Upper lobe of left lung (tissue), 6 donors: ENCODE data around the gene NR1H2. TPM values are rescaled to one million over a fixed set of nuclear protein-coding genes. Genes with fewer than 3 reads are reported as not detected.

Experiments
- ATAC-seq, 2 donors: fragments of 200-7000 bp; cut with Tn5 transposase; one replicate each; pipeline ENCODE4 v1.9.1; 2022; ENCODE audit warnings: mild to moderate bottlenecking in 2 of 2, moderate library complexity in 2 of 2; ENCODE audit not compliant: low FRiP score in 2 of 2
- DNase-seq, 2 donors: peaks; one replicate each; pipeline ENCODE4 v3.0.0-alpha.2; 2019 to 2020
- H3K27ac ChIP-seq, 4 donors: fragments of 200-600 bp; sonication (generic); one replicate each; pipeline ENCODE4 v1.5.1; 2016 to 2019
- H3K27me3 ChIP-seq, 4 donors: fragments of 200-600 bp; sonication (generic); one replicate each; pipeline ENCODE4 v1.5.1; 2017 to 2019
- H3K36me3 ChIP-seq, 4 donors: fragments of 200-600 bp; sonication (generic); one replicate each; pipeline ENCODE4 v1.5.1; 2016 to 2019
- H3K4me1 ChIP-seq, 4 donors: fragments of 200-600 bp; sonication (generic); one replicate each; pipeline ENCODE4 v1.5.1; 2018 to 2019
- H3K4me3 ChIP-seq, 4 donors: fragments of 200-600 bp; sonication (generic); one replicate each; pipeline ENCODE4 v1.5.1; 2017 to 2019; ENCODE audit warnings: mild to moderate bottlenecking in 2 of 4, moderate library complexity in 1 of 4
- H3K9me3 ChIP-seq, 4 donors: fragments of 200-600 bp; sonication (generic); one replicate each; pipeline ENCODE4 v1.5.1; 2018 to 2019
- CTCF ChIP-seq, 6 experiments: fragments of 450-650 bp in 4 of 6; fragments of 200-600 bp in 2 of 6; sonication (generic) in 2 of 6; IDR thresholded peaks; one replicate each; pipeline ENCODE4 v1.5.1; 2016 to 2019; ENCODE audit warnings: antibody characterized with exemption in 6 of 6
- EP300 ChIP-seq, 4 donors: sonication (generic); formaldehyde crosslinking; IDR thresholded peaks; one replicate each; pipeline ENCODE4 v1.5.1; 2017; ENCODE audit warnings: antibody characterized with exemption in 4 of 4, control low read depth in 2 of 4
- POLR2A ChIP-seq, 4 donors: fragments of 450-650 bp; IDR thresholded peaks; one replicate each; pipeline ENCODE4 v1.5.1; 2016 to 2017; ENCODE audit warnings: antibody characterized with exemption in 4 of 4, mild to moderate bottlenecking in 2 of 4
- POLR2AphosphoS5 ChIP-seq, 2 donors: sonication (generic); formaldehyde crosslinking; IDR thresholded peaks; one replicate each; pipeline ENCODE4 v1.5.1; 2017; ENCODE audit warnings: antibody characterized with exemption in 2 of 2
- WGBS, 2 donors: methylation state at CpG; one replicate each; pipeline ENCODE4 v1.1.5; 2017 to 2018; 5-methylcytosine and 5-hydroxymethylcytosine counted together
- total RNA-seq, 6 donors: library from RNA; depleted of rRNA in 4 of 6; stranded (reverse); fragments of >200 nt in 4 of 6; gene quantifications; one replicate each; pipeline versions ENCODE4 v1.1.0 to v1.2.1, GENCODE V29; 2016 to 2021
- donor health status: DM: no; HTN: no; CAD: no; lungs with moderate emphysema.
- donor health status: DM: no; HTN: yes; CAD: no; lungs with severe emphysema.

Gene NR1H2
- total RNA-seq, 6 donors from 2014 or later: 98.3 to 170 (median 123) TPM

GRCh38 chr19:50427318-50427925 is 51.2 kb downstream of the NR1H2 start:
- Histone ChIP-seq H3K4me1 (peaks cover 4 to 28% (median 18%) of the 10 kb centered on the region in 4 donors), H3K9me3 (no peaks in the 10 kb centered on the region), H3K4me3 (peak overlapping the region in 3 of 4 donors; percentile 21 to 31 (median 24)), H3K27me3 (no peaks in the 10 kb centered on the region), H3K27ac (peak overlapping the region in 2 of 4 donors; percentile 70 to 83), H3K36me3 (no peaks in the 10 kb centered on the region)
- 78 to 85% methylated on average over 26 of the region's 26 CpGs for WGBS, 2 donors
- no peak for TF ChIP-seq CTCF (IDR thresholded peaks at IDR 0.05)
- TF ChIP-seq POLR2AphosphoS5 (IDR thresholded peaks at IDR 0.05): no peak
- no peak for TF ChIP-seq EP300 (IDR thresholded peaks at IDR 0.05)
- TF ChIP-seq POLR2A (IDR thresholded peaks at IDR 0.05): no peak
- ATAC-seq (no peak), DNase-seq (no peak)

- DNase-seq: peak; percentile 95 to 96
- H3K36me3 ChIP-seq: no peaks in the 10 kb centered on the region
- peaks cover 9 to 32% (median 24%) of the 10 kb centered on the region in 4 donors for H3K4me1 ChIP-seq
- TF ChIP-seq POLR2A (IDR thresholded peaks at IDR 0.05): peak in 2 of 4 donors; percentile 26 to 84
- peak in 1 of 2 donors; percentile 57 for TF ChIP-seq POLR2AphosphoS5 (IDR thresholded peaks at IDR 0.05)
- TF ChIP-seq EP300 (IDR thresholded peaks at IDR 0.05): no peak
- H3K9me3 ChIP-seq: no peaks in the 10 kb centered on the region
- H3K4me3 ChIP-seq: peak overlapping the region in 3 of 4 donors; percentile 21 to 31 (median 24)
- 0 to 7% methylated on average over 4 to 38 of the region's 38 CpGs for WGBS, 2 donors
- peak; percentile 74 to 79 for ATAC-seq
- peak overlapping the region in 2 of 4 donors; percentile 70 to 83 for H3K27ac ChIP-seq
- peaks cover 0 to 4% (median 0%) of the 10 kb centered on the region in 4 donors for H3K27me3 ChIP-seq
Measured at GRCh38 chr19:50427997-50428425, 51.8 kb downstream of the NR1H2 start.

GRCh38 chr19:50428772-50429463 is 52.7 kb downstream of the NR1H2 start:
- H3K27ac ChIP-seq: no peak overlapping the region
- H3K27me3 ChIP-seq: peaks cover 0 to 4% (median 0%) of the 10 kb centered on the region in 4 donors
- DNase-seq (peak in 1 of 2 donors; percentile 54), ATAC-seq (no peak)
- H3K4me1 ChIP-seq: peaks cover 9 to 32% (median 24%) of the 10 kb centered on the region in 4 donors
- H3K9me3 ChIP-seq: no peaks in the 10 kb centered on the region
- TF ChIP-seq POLR2AphosphoS5 (IDR thresholded peaks at IDR 0.05) (no peak), CTCF (IDR thresholded peaks at IDR 0.05) (no peak), EP300 (IDR thresholded peaks at IDR 0.05) (no peak), POLR2A (IDR thresholded peaks at IDR 0.05) (no peak)
- H3K36me3 ChIP-seq: no peaks in the 10 kb centered on the region
- H3K4me3 ChIP-seq: no peak overlapping the region
- 74 to 85% methylated on average over 2 to 7 of the region's 7 CpGs for WGBS, 2 donors

- no peak for ATAC-seq
- H3K4me3 ChIP-seq: peak overlapping the region in 3 of 4 donors; percentile 65 to 79 (median 68)
- peak overlapping the region; percentile 78 to 90 (median 85) for H3K27ac ChIP-seq
Measured at GRCh38 chr19:50430888-50431342, 54.7 kb downstream of the NR1H2 start.

More at GRCh38 chr19:50430888-50431342, 54.7 kb downstream of the NR1H2 start:
- Histone ChIP-seq H3K9me3 (no peaks in the 10 kb centered on the region), H3K4me1 (peaks cover 9 to 32% (median 24%) of the 10 kb centered on the region in 4 donors), H3K27me3 (peaks cover 0 to 4% (median 0%) of the 10 kb centered on the region in 4 donors), H3K36me3 (no peaks in the 10 kb centered on the region)
- no peak for TF ChIP-seq POLR2A (IDR thresholded peaks at IDR 0.05)
- TF ChIP-seq EP300 (IDR thresholded peaks at IDR 0.05): no peak
- TF ChIP-seq POLR2AphosphoS5 (IDR thresholded peaks at IDR 0.05): no peak
- no peak for TF ChIP-seq CTCF (IDR thresholded peaks at IDR 0.05)
- no peak for DNase-seq
- WGBS, 2 donors: 37 to 40% methylated on average over 13 of the region's 13 CpGs
